ENCODE data around the gene KRTAP10-5.
"Not testable (repeated sequence)": the region's sequence is repeated elsewhere in the genome, so short reads cannot be mapped to it uniquely, and the experiment has no call there.

Gene KRTAP10-5

GRCh38 chr21:44610157-44610843 lies 29.9 kb upstream of the KRTAP10-5 start:
- DNase-seq = not testable (repeated sequence)

GRCh38 chr21:44609193-44609592 lies 28.8 kb upstream of the KRTAP10-5 start:
- no peak for DNase-seq

- no peak for DNase-seq
Observed at GRCh38 chr21:44606495-44606894, 26.1 kb upstream of the KRTAP10-5 start.

GRCh38 chr21:44603911-44604310 lies 23.5 kb upstream of the KRTAP10-5 start:
- DNase-seq = no peak

GRCh38 chr21:44603109-44603875 lies 22.9 kb upstream of the KRTAP10-5 start:
- DNase-seq = no peak

DNA sequence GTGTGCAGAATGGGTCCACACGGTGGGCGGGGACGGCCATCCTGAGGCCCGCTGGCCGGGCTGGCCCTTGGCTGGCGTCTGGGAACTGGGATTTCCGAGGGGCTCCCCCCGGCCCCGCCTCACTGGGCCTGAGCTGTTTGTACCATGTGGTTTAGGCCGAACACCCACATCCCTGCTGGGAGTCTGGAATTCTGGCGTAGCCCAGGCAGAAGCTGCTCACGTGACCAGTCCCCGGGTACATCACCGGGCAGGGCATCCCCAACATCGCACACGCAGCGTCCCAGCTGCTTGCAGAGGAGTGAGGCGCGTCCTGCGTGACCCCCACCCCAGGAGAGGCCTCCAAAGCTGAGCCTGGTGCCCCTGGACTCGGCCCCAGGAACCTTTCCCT lies 22.1 kb upstream of the KRTAP10-5 start:
- DNase-seq = no peak

- DNase-seq = no peak
Observed at GRCh38 chr21:44601596-44602462, 21.4 kb upstream of the KRTAP10-5 start.

- not testable (repeated sequence) for DNase-seq
Observed at GRCh38 chr21:44601091-44601490, 20.7 kb upstream of the KRTAP10-5 start.

- DNase-seq = not testable (repeated sequence)
Observed at GRCh38 chr21:44600118-44600978, 19.9 kb upstream of the KRTAP10-5 start, which contains the start of gene KRTAP10-7. TSS of gene KRTAP10-7 (plus strand) at chr21:44600597. CDS start at chr21:44600622, 25 bp downstream.

DNA sequence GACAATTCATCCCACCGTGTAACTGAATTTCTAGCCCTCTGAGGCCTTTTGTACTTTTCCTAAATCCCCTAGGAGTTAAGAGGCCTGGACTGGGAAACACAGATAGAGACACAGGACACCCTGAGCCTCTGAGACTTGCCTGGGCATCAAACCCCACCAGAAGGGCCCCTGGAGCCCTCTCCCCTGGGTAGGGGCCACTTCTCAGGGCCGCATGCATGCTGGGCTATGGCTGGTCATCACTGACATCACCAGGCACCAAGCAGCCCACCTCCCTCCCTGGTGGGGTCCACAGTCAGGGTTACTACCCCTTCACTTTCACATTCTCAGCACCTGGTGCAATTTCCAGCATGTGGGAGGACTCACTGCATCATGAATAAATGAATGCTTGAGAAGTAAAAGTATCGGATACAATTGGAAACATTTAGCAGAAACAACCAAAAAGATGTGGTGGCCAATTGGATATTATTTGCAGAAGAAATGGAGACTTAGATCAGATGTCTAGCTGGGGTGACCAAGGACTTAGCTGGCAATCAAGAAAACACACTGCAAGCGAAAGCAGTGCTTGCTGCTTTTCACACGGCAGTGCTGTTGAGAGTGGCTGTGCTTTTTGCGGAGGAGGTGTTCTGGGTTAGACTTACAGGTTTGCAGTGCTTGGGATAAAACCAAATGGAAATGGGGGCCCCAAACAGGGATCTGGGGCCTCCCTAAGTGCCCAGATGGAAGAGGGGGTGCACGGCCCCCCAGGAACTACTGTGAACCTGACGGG lies 19.0 kb upstream of the KRTAP10-5 start:
- DNase-seq = no peak

DNA sequence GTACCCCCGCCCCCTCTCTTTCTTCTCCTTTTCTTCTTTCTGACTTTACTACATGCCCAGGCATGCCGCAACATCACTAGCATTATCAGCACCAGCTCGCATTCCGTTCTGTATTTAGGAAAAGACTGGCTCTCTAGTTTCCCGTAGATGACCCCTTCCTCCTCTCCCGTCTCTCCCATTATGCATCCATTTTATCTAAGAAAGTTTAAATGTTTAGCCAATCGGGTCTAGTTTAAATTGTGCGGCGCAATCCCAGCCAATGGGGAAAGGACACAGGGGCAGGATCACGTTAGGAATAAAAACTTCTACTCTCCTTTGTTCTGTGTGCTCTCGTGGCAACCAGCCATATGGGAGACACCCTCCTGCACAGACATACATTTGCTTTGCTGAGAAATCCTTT lies 17.7 kb upstream of the KRTAP10-5 start:
- no peak for DNase-seq

DNA sequence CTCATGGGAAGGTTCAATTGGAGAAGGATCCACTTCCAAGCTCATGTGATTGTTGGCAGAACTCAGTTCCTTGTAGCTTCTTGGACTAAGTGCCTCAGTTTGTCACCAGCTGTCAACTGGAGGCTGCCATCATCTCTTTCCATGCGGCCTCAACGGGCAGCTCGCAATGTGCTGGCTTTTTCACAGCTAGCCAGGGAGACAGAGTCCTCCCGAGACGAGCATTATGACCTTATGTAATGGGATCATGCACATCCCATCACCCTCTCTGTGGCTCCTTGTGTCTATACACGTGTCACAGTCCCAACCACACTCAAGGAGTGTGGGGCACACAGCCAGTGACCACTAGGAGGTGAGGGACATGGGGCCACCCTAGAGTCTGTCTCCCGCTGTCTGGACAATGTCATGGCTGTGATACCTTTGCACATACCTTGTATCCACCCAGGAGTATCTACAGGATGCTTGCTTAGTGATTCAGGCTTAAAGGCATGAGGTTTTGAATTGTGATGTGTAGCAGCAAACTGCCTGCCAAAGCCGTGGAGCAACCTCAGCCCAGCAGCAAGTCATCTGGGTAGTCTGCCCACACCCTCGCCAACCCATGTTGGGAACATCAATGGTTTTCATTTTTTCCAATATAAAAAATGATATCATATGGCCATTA lies 15.8 kb upstream of the KRTAP10-5 start:
- no peak for DNase-seq

- DNase-seq = no peak
Observed at GRCh38 chr21:44595524-44595923, 15.1 kb upstream of the KRTAP10-5 start.

DNA sequence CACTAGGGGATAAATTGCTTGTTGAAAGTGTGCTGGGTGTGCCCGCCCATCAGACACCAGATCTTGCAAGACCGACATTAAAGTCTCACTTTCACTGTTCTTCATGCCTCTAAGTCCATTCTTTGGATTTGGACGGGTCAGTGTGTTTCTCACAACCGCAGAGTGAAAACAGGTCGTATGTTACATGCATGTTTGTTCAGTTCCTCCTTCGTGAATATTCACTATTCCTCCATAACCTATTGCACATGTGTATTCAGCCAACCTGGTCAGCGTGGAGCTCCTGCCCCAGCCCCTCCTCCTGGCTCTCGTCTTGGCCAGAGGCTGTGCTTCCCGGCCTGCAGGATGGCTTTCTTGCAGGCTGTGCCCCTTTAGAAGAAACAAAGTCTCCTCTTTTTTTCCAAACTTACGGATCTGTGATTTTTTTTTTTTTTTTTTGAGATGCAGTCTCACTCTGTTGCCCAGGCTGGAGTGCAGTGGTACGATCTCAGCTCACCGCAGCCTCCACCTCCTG lies 14.1 kb upstream of the KRTAP10-5 start:
- no peak for DNase-seq

- no peak for DNase-seq
Observed at GRCh38 chr21:44593598-44594405, 13.4 kb upstream of the KRTAP10-5 start.

- no peak for DNase-seq
Observed at GRCh38 chr21:44592446-44593311, 12.3 kb upstream of the KRTAP10-5 start, which contains the start of gene KRTAP10-6. TSS of gene KRTAP10-6 (minus strand) at chr21:44592505. CDS start at chr21:44592484, 21 bp downstream.

- DNase-seq = not testable (repeated sequence)
Observed at GRCh38 chr21:44591801-44592130, 11.4 kb upstream of the KRTAP10-5 start.

GRCh38 chr21:44590897-44591800 lies 10.7 kb upstream of the KRTAP10-5 start:
- not testable (repeated sequence) for DNase-seq
